Measurements from ENCODE around the gene TMEM200A.

DNA sequence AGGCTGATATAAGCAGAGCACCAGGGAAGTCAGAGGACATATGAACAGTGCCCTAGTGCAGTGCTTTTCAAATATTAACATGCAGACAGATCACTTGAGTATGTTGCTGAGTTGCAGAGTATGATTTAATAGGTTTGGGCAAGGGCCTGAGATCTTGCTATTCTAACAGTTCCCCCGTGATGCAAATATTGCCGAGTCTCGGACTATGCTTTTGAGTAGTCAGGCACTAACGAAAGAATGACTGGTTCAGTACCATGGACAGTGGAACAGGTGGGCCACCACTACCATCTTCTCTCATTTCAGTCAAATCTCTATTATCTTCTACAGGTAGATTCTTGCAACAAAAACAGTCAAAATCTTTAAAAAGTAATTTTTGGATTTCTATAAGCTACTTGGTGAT is 3.7 kb upstream of the TMEM200A start:
- TF ChIP-seq, protein P1, sequence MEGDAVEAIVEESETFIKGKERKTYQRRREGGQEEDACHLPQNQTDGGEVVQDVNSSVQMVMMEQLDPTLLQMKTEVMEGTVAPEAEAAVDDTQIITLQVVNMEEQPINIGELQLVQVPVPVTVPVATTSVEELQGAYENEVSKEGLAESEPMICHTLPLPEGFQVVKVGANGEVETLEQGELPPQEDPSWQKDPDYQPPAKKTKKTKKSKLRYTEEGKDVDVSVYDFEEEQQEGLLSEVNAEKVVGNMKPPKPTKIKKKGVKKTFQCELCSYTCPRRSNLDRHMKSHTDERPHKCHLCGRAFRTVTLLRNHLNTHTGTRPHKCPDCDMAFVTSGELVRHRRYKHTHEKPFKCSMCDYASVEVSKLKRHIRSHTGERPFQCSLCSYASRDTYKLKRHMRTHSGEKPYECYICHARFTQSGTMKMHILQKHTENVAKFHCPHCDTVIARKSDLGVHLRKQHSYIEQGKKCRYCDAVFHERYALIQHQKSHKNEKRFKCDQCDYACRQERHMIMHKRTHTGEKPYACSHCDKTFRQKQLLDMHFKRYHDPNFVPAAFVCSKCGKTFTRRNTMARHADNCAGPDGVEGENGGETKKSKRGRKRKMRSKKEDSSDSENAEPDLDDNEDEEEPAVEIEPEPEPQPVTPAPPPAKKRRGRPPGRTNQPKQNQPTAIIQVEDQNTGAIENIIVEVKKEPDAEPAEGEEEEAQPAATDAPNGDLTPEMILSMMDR (IDR thresholded peaks at IDR 0.05; ENCODE audit: borderline replicate concordance, extremely low read depth, low read length, poor library complexity, severe bottlenecking): no peak
- no peak for TF ChIP-seq EZH2 (IDR thresholded peaks at IDR 0.05; ENCODE audit: borderline replicate concordance, low read depth, low read length, severe bottlenecking)

All from DND-41 (cell line).